Measurements from ENCODE around the gene LMNTD2. TPM values are rescaled to one million over a fixed set of nuclear protein-coding genes. Genes with fewer than 3 reads are reported as not detected.
A peak's percentile ranks its signal among the peaks of the same experiment; 100 is the strongest.

LMNTD2 gene
- total and polyA plus RNA-seq, 2 of the 13 experiments (the other 11 are each of a cell fraction or from before 2014, with no cell fraction given) = 1.1 to 3.1 TPM

DNA sequence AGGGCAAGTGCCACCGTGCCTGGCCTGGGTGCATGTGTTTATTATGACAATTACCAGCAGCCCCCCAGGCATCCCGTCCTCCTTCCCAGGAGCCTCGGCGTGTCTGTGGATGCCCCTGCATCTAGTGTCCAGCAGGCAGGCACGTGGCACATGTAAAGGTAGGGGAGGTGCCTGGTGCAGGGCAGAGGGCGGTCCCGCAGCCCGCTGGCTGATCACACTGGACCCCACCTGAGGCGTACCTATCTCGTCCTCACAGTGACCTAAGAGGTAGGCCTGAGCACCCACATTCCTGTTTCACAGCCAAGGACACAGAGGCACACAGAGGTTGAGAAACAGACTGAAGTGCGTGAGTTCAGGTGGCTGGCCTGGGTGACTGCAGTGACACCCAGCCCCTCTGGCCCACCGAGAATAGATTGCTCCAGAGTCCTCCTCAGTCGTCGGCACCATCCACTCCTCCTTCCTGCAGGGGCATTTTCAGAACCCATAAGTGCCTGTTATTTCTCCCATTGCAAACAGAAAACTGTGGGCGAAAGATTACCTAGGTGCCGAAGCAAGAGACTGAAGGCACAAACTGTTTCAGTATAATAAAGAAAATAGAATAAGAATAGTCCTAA, 12.7 kb upstream of the LMNTD2 start (continued):
- TF ChIP-seq, protein P1, sequence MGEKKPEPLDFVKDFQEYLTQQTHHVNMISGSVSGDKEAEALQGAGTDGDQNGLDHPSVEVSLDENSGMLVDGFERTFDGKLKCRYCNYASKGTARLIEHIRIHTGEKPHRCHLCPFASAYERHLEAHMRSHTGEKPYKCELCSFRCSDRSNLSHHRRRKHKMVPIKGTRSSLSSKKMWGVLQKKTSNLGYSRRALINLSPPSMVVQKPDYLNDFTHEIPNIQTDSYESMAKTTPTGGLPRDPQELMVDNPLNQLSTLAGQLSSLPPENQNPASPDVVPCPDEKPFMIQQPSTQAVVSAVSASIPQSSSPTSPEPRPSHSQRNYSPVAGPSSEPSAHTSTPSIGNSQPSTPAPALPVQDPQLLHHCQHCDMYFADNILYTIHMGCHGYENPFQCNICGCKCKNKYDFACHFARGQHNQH (CRISPR knock-in tag; IDR thresholded peaks at IDR 0.05) = no peak
- TF ChIP-seq, protein P2, sequence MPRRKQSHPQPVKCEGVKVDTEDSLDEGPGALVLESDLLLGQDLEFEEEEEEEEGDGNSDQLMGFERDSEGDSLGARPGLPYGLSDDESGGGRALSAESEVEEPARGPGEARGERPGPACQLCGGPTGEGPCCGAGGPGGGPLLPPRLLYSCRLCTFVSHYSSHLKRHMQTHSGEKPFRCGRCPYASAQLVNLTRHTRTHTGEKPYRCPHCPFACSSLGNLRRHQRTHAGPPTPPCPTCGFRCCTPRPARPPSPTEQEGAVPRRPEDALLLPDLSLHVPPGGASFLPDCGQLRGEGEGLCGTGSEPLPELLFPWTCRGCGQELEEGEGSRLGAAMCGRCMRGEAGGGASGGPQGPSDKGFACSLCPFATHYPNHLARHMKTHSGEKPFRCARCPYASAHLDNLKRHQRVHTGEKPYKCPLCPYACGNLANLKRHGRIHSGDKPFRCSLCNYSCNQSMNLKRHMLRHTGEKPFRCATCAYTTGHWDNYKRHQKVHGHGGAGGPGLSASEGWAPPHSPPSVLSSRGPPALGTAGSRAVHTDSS (CRISPR knock-in tag; conservative IDR thresholded peaks at IDR 0.05) = no peak
- TF ChIP-seq NFE2 (CRISPR knock-in tag; IDR thresholded peaks at IDR 0.05) (no peak), ZNF589 (CRISPR knock-in tag; conservative IDR thresholded peaks at IDR 0.05) (no peak), ZNF616 (CRISPR knock-in tag; IDR thresholded peaks at IDR 0.05; ENCODE audit: low read depth) (no peak), MXI1 (IDR thresholded peaks at IDR 0.05; ENCODE audit: borderline replicate concordance, low read depth, low read length) (no peak), ZNF557 (CRISPR knock-in tag; IDR thresholded peaks at IDR 0.05) (no peak), DR1 (CRISPR knock-in tag; IDR thresholded peaks at IDR 0.05) (no peak), ZC3H13 (CRISPR knock-in tag; IDR thresholded peaks at IDR 0.05) (no peak), AKAP8 (CRISPR knock-in tag; IDR thresholded peaks at IDR 0.05) (no peak), DNMT1 (CRISPR knock-in tag; IDR thresholded peaks at IDR 0.05) (no peak), MEIS2 (CRISPR knock-in tag; IDR thresholded peaks at IDR 0.05) (no peak), CREM (IDR thresholded peaks at IDR 0.05) (no peak), CREM (CRISPR knock-in tag; IDR thresholded peaks at IDR 0.05) (no peak), ZSCAN20 (CRISPR knock-in tag; IDR thresholded peaks at IDR 0.05; ENCODE audit: borderline replicate concordance) (no peak), ATAD3A (CRISPR knock-in tag; IDR thresholded peaks at IDR 0.05) (no peak), ZNF547 (CRISPR knock-in tag; IDR thresholded peaks at IDR 0.05) (no peak), TEAD3 (CRISPR knock-in tag; optimal IDR thresholded peaks at IDR 0.05; ENCODE audit: borderline replicate concordance) (peak; percentile 48), SPEN (CRISPR knock-in tag; IDR thresholded peaks at IDR 0.05; ENCODE audit: low read depth) (0 out of 2 replicates have a peak, but pooled peaks have one; percentile 19), RNF2 (conservative IDR thresholded peaks at IDR 0.05; ENCODE audit: low read depth) (no peak)
- TF ChIP-seq, protein P3, sequence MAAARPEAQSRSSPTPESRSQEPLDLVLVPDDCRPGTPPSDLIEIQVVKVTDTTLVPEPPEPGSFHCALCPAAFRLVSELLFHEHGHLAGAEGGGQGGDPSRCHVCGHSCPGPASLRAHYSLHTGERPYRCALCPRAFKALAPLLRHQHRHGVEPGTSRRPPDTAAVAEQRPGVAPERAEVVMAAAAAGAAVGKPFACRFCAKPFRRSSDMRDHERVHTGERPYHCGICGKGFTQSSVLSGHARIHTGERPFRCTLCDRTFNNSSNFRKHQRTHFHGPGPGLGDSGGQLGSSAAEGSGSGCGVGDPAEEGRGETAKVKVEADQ (CRISPR knock-in tag; IDR thresholded peaks at IDR 0.05; ENCODE audit: borderline replicate concordance) = no peak
- TF ChIP-seq, protein P4, sequence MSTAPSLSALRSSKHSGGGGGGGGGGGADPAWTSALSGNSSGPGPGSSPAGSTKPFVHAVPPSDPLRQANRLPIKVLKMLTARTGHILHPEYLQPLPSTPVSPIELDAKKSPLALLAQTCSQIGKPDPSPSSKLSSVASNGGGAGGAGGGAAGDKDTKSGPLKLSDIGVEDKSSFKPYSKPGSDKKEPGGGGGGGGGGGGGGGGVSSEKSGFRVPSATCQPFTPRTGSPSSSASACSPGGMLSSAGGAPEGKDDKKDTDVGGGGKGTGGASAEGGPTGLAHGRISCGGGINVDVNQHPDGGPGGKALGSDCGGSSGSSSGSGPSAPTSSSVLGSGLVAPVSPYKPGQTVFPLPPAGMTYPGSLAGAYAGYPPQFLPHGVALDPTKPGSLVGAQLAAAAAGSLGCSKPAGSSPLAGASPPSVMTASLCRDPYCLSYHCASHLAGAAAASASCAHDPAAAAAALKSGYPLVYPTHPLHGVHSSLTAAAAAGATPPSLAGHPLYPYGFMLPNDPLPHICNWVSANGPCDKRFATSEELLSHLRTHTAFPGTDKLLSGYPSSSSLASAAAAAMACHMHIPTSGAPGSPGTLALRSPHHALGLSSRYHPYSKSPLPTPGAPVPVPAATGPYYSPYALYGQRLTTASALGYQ (CRISPR knock-in tag; IDR thresholded peaks at IDR 0.05) = no peak
- TF ChIP-seq, protein P5, sequence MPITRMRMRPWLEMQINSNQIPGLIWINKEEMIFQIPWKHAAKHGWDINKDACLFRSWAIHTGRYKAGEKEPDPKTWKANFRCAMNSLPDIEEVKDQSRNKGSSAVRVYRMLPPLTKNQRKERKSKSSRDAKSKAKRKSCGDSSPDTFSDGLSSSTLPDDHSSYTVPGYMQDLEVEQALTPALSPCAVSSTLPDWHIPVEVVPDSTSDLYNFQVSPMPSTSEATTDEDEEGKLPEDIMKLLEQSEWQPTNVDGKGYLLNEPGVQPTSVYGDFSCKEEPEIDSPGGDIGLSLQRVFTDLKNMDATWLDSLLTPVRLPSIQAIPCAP (CRISPR knock-in tag; IDR thresholded peaks at IDR 0.05; ENCODE audit: low read depth) = no peak
- TF ChIP-seq, protein P6, sequence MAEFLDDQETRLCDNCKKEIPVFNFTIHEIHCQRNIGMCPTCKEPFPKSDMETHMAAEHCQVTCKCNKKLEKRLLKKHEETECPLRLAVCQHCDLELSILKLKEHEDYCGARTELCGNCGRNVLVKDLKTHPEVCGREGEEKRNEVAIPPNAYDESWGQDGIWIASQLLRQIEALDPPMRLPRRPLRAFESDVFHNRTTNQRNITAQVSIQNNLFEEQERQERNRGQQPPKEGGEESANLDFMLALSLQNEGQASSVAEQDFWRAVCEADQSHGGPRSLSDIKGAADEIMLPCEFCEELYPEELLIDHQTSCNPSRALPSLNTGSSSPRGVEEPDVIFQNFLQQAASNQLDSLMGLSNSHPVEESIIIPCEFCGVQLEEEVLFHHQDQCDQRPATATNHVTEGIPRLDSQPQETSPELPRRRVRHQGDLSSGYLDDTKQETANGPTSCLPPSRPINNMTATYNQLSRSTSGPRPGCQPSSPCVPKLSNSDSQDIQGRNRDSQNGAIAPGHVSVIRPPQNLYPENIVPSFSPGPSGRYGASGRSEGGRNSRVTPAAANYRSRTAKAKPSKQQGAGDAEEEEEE (CRISPR knock-in tag; IDR thresholded peaks at IDR 0.05; ENCODE audit: borderline replicate concordance) = no peak

Measured in HepG2 (cell line).